DOHH2 (cell line): Measurements from ENCODE around the gene CCDC177.

ENCODE experiments used
- H3F3A ChIP-seq: fragments of 200-600 bp; sonication (generic), shearing (Covaris generic); 2 replicates; pipeline ENCODE4 v1.6.0; 2016; ENCODE audit warnings: antibody characterized with exemption, mild to moderate bottlenecking; ENCODE audit not compliant: control insufficient read depth, insufficient read depth
- H3K27ac ChIP-seq: fragments of 200-600 bp; sonication (generic); 2 replicates; pipeline ENCODE4 v1.5.1; 2014; ENCODE audit warnings: low read depth, mild to moderate bottlenecking, low read length, moderate library complexity
- H3K27me3 ChIP-seq: fragments of 200-600 bp; sonication (generic); 2 replicates; pipeline ENCODE4 v1.6.1; 2014; ENCODE audit warnings: mild to moderate bottlenecking, low read length, mixed read lengths; ENCODE audit not compliant: control insufficient read depth
- H3K36me3 ChIP-seq: fragments of 200-600 bp; sonication (generic); 2 replicates; pipeline ENCODE4 v1.6.1; 2014; ENCODE audit warnings: mild to moderate bottlenecking, low read length, moderate library complexity, mixed read lengths; ENCODE audit not compliant: control insufficient read depth
- H3K4me1 ChIP-seq: fragments of 200-600 bp; sonication (generic); 2 replicates; pipeline ENCODE4 v1.6.1; 2014; ENCODE audit warnings: mild to moderate bottlenecking, low read length, mixed read lengths; ENCODE audit not compliant: control insufficient read depth
- H3K4me2 ChIP-seq: fragments of 200-600 bp; sonication (generic); 2 replicates; pipeline ENCODE4 v1.6.0; 2014; ENCODE audit warnings: mild to moderate bottlenecking, low read length, moderate library complexity
- H3K4me3 ChIP-seq: fragments of 200-600 bp; sonication (generic); 2 replicates; pipeline ENCODE4 v1.5.1; 2014; ENCODE audit warnings: mild to moderate bottlenecking, low read length, mixed read lengths
- H3K79me2 ChIP-seq: fragments of 200-600 bp; sonication (generic); 2 replicates; pipeline ENCODE4 v1.6.1; 2014; ENCODE audit warnings: mild to moderate bottlenecking, low read length, mixed read lengths; ENCODE audit not compliant: control insufficient read depth
- H3K9me2 ChIP-seq: fragments of 200-600 bp; sonication (generic); replicated peaks from 2 replicates; pipeline ENCODE4 v1.6.1; 2014; ENCODE audit warnings: mild to moderate bottlenecking, low read length, mixed read lengths; ENCODE audit not compliant: control insufficient read depth
- H3K9me3 ChIP-seq: fragments of 200-600 bp; sonication (generic); 2 replicates; pipeline ENCODE4 v1.6.1; 2014; ENCODE audit warnings: antibody characterized with exemption, low read length, mixed read lengths; ENCODE audit not compliant: control insufficient read depth, insufficient read depth
- H4K20me1 ChIP-seq: fragments of 200-600 bp; sonication (generic); 2 replicates; pipeline ENCODE4 v1.6.0; 2014; ENCODE audit warnings: low read depth, mild to moderate bottlenecking, antibody characterized with exemption, low read length, moderate library complexity; ENCODE audit not compliant: control insufficient read depth, insufficient read depth
- CTCF ChIP-seq: fragments of 200-600 bp; sonication (generic); IDR thresholded peaks from one replicate; pipeline ENCODE4 v1.5.1; 2014; ENCODE audit warnings: antibody characterized with exemption, mild to moderate bottlenecking, low read depth, low read length; ENCODE audit not compliant: poor library complexity, severe bottlenecking
- EZH2phosphoT487 ChIP-seq: fragments of 200-600 bp; sonication (generic); IDR thresholded peaks from 2 replicates; pipeline ENCODE4 v1.6.1; 2017; ENCODE audit warnings: borderline replicate concordance, mild to moderate bottlenecking, antibody characterized with exemption, low read length, moderate library complexity, mixed read lengths

The CCDC177 gene

GRCh38 chr14:69570836-69571330, 3.8 kb downstream of the CCDC177 start:
- no peaks in the 10 kb centered on the region for H3K36me3 ChIP-seq
- H3F3A ChIP-seq, result no peaks in the 10 kb centered on the region
- no peak overlapping the region for H3K4me3 ChIP-seq
- H3K27ac ChIP-seq, result no peak overlapping the region
- H4K20me1 ChIP-seq, result no peaks in the 10 kb centered on the region
- no peak overlapping the region for H3K4me2 ChIP-seq
- H3K9me3 ChIP-seq, result no peaks in the 10 kb centered on the region
- H3K4me1 ChIP-seq, result peaks cover 4% of the 10 kb centered on the region; the same call in 1 of the 2 replicates
- TF ChIP-seq EZH2phosphoT487 (no peak), CTCF (no peak)
- H3K27me3 ChIP-seq, result peaks cover 38% of the 10 kb centered on the region
- no peaks in the 10 kb centered on the region for H3K79me2 ChIP-seq
- H3K9me2 ChIP-seq, result no peaks in the 10 kb centered on the region

- H3K4me2 ChIP-seq, result no peak overlapping the region
- H3K36me3 ChIP-seq, result no peaks in the 10 kb centered on the region
- no peaks in the 10 kb centered on the region for H4K20me1 ChIP-seq
- no peak overlapping the region for H3K4me3 ChIP-seq
- H3F3A ChIP-seq, result no peaks in the 10 kb centered on the region
- TF ChIP-seq EZH2phosphoT487, result no peak
- no peak for TF ChIP-seq CTCF
- H3K9me2 ChIP-seq, result no peaks in the 10 kb centered on the region
- H3K79me2 ChIP-seq, result no peaks in the 10 kb centered on the region
- peaks cover 35% of the 10 kb centered on the region for H3K27me3 ChIP-seq
- H3K4me1 ChIP-seq, result peaks cover 4% of the 10 kb centered on the region; the same call in 1 of the 2 replicates
- H3K9me3 ChIP-seq, result no peaks in the 10 kb centered on the region
- H3K27ac ChIP-seq, result no peak overlapping the region
These were observed 4.8 kb downstream of the CCDC177 start for GRCh38 chr14:69569859-69570258.

- Histone ChIP-seq H3K4me2 (no peak overlapping the region), H3K36me3 (no peaks in the 10 kb centered on the region), H3K9me2 (no peaks in the 10 kb centered on the region), H3K4me1 (no peaks in the 10 kb centered on the region), H3K27me3 (peaks cover 21% of the 10 kb centered on the region), H3K27ac (no peak overlapping the region), H3K79me2 (no peaks in the 10 kb centered on the region), H3F3A (no peaks in the 10 kb centered on the region), H3K4me3 (no peak overlapping the region), H4K20me1 (no peaks in the 10 kb centered on the region), H3K9me3 (no peaks in the 10 kb centered on the region)
- TF ChIP-seq CTCF (no peak), EZH2phosphoT487 (no peak)
These were observed 7.1 kb downstream of the CCDC177 start for GRCh38 chr14:69567563-69567962.

- Histone ChIP-seq H3K9me3 (no peaks in the 10 kb centered on the region), H3K79me2 (no peaks in the 10 kb centered on the region), H3K4me2 (no peak overlapping the region), H3K27me3 (peaks cover 26% of the 10 kb centered on the region), H3K4me1 (no peaks in the 10 kb centered on the region), H3K36me3 (no peaks in the 10 kb centered on the region), H3K9me2 (no peaks in the 10 kb centered on the region), H3K27ac (no peak overlapping the region), H3K4me3 (no peak overlapping the region), H4K20me1 (no peaks in the 10 kb centered on the region), H3F3A (no peaks in the 10 kb centered on the region)
- TF ChIP-seq EZH2phosphoT487, result no peak
- no peak for TF ChIP-seq CTCF
These were observed 12.8 kb downstream of the CCDC177 start for GRCh38 chr14:69561893-69562292.
